ENCODE results near the gene P3R3URF. TPM values are rescaled to one million over a fixed set of nuclear protein-coding genes. Genes with fewer than 3 reads are reported as not detected.

P3R3URF gene
- polyA plus RNA-seq, 3 donors, result not detected

DNA sequence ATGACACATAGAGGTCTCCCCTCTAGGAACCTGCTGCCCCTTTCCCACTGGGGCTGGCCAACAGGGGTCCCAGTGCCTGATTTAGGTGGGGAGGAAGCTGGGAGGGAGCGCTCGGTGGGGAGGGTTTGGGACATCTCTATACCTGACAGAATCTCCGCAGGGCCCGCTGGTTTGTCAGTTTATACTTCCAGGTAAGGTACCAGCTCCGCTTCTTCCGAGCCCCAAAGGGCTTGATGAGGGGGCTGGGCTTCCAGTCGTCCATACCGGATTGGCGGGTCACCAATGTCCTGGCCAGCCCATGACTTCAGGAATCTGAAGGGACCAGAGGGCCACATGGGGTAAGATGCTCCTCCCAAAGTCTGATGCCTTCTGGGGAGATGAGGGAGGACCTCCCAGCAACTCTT lies 21.3 kb upstream of the P3R3URF start:
- TF ChIP-seq, protein P1, sequence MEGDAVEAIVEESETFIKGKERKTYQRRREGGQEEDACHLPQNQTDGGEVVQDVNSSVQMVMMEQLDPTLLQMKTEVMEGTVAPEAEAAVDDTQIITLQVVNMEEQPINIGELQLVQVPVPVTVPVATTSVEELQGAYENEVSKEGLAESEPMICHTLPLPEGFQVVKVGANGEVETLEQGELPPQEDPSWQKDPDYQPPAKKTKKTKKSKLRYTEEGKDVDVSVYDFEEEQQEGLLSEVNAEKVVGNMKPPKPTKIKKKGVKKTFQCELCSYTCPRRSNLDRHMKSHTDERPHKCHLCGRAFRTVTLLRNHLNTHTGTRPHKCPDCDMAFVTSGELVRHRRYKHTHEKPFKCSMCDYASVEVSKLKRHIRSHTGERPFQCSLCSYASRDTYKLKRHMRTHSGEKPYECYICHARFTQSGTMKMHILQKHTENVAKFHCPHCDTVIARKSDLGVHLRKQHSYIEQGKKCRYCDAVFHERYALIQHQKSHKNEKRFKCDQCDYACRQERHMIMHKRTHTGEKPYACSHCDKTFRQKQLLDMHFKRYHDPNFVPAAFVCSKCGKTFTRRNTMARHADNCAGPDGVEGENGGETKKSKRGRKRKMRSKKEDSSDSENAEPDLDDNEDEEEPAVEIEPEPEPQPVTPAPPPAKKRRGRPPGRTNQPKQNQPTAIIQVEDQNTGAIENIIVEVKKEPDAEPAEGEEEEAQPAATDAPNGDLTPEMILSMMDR (IDR thresholded peaks at IDR 0.05), result no peak
- Mint-ChIP-seq H3K27me3 (ENCODE audit: low read depth in 3 of 3) (peaks cover under 1 to 5% (median 3%) of the 10 kb centered on the region in 3 donors), H3K27ac (peak overlapping the region in 6 of 7 donors; percentile 6 to 75 (median 50)), H3K9me3 (peaks cover 0 to 2% (median 0%) of the 10 kb centered on the region in 7 donors), H3K36me3 (peaks cover 12 to 24% of the 10 kb centered on the region in 2 donors), H3K4me3 (peak overlapping the region; percentile 81 to 87), H3K4me1 (peaks cover 38% of the 10 kb centered on the region)
- H3K36me3 ChIP-seq (replicated peaks in 1 of 2; ENCODE audit: control insufficient read depth in 1 of 2, insufficient read depth in 2 of 2, low read length in 2 of 2), result peaks cover 10 to 17% of the 10 kb centered on the region in 2 donors
- H3K79me2 ChIP-seq (ENCODE audit: insufficient read depth, low read length), result no peaks in the 10 kb centered on the region
- no peaks in the 10 kb centered on the region for H3K27me3 ChIP-seq (ENCODE audit: control insufficient read depth in 2 of 2, insufficient read depth in 2 of 2, low read length in 2 of 2)
- H3K4me3 ChIP-seq (replicated peaks in 1 of 3; ENCODE audit: low read depth in 2 of 3, low read length in 3 of 3), result peak overlapping the region; percentile 64 to 88 (median 66)
- intact Hi-C loops (cut with micrococcal nuclease), result no loop called here
- H2AFZ ChIP-seq (ENCODE audit: insufficient read depth, low read depth, low read length, poor library complexity, severe bottlenecking), result peak overlapping the region; percentile 100
- WGBS (ENCODE audit: insufficient coverage), result 97% methylated on average over 7 of the region's 9 CpGs
- H3K9me3 ChIP-seq (replicated peaks in 1 of 2; ENCODE audit: control insufficient read depth in 1 of 2, insufficient read depth in 1 of 2, low read length in 2 of 2), result no peaks in the 10 kb centered on the region
- H3K27ac ChIP-seq (ENCODE audit: low read depth in 1 of 2, low read length in 2 of 2), result peak overlapping the region in 1 of 2 donors; percentile 50
- H4K20me1 ChIP-seq (ENCODE audit: insufficient read depth, low read length), result no peaks in the 10 kb centered on the region
- H3K4me1 ChIP-seq (ENCODE audit: control insufficient read depth in 1 of 2, insufficient read depth in 2 of 2, low read length in 2 of 2), result peaks cover 25 to 33% of the 10 kb centered on the region in 2 donors
- H3K4me2 ChIP-seq (replicated peaks; ENCODE audit: extremely low read depth, low read length, poor library complexity, severe bottlenecking), result peak overlapping the region; percentile 87
- no peak for DNase-seq
- H3K9ac ChIP-seq (ENCODE audit: insufficient read depth, low read length, poor library complexity, severe bottlenecking), result peak overlapping the region; percentile 69

DNA sequence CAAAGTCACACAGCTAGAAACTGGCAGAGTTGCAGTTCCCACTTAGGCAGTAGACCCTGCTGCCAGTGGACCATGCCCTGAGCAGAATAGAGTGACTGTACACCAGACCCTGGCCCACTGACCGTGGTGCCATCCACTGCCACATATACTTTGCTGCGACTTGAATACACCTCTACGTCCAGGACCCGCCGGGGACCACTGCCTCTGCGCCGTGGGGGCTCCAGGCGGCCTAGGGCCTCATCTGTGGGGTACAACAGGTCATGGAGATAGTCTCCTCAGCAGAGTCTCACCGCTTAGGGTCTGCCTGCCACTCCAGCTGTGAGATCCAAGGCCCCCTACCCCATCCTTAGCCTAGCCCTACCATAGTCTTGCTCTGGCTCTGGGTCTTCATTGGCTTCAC lies 20.3 kb upstream of the P3R3URF start:
- intact Hi-C loops (cut with micrococcal nuclease), result no loop called here
- no peaks in the 10 kb centered on the region for H4K20me1 ChIP-seq (ENCODE audit: insufficient read depth, low read length)
- H3K4me3 ChIP-seq (replicated peaks in 1 of 3; ENCODE audit: low read depth in 2 of 3, low read length in 3 of 3), result no peak overlapping the region
- no peaks in the 10 kb centered on the region for H3K79me2 ChIP-seq (ENCODE audit: insufficient read depth, low read length)
- H3K9ac ChIP-seq (ENCODE audit: insufficient read depth, low read length, poor library complexity, severe bottlenecking), result no peak overlapping the region
- no peaks in the 10 kb centered on the region for H3K9me3 ChIP-seq (replicated peaks in 1 of 2; ENCODE audit: control insufficient read depth in 1 of 2, insufficient read depth in 1 of 2, low read length in 2 of 2)
- TF ChIP-seq, protein P1 (IDR thresholded peaks at IDR 0.05), result no peak
- peaks cover 16 to 26% of the 10 kb centered on the region in 2 donors for H3K36me3 ChIP-seq (replicated peaks in 1 of 2; ENCODE audit: control insufficient read depth in 1 of 2, insufficient read depth in 2 of 2, low read length in 2 of 2)
- peaks cover 0 to 3% (median 3%) of the 10 kb centered on the region in 3 donors for H3K27me3 Mint-ChIP-seq (ENCODE audit: low read depth in 3 of 3)
- H2AFZ ChIP-seq (ENCODE audit: insufficient read depth, low read depth, low read length, poor library complexity, severe bottlenecking), result no peak overlapping the region
- H3K9me3 Mint-ChIP-seq, result peaks cover 0 to 2% (median 0%) of the 10 kb centered on the region in 7 donors
- no peak overlapping the region for H3K27ac ChIP-seq (ENCODE audit: low read depth in 1 of 2, low read length in 2 of 2)
- no peaks in the 10 kb centered on the region for H3K27me3 ChIP-seq (ENCODE audit: control insufficient read depth in 2 of 2, insufficient read depth in 2 of 2, low read length in 2 of 2)
- no peak for DNase-seq
- no peak overlapping the region for H3K27ac Mint-ChIP-seq
- peaks cover 20 to 30% of the 10 kb centered on the region in 2 donors for H3K36me3 Mint-ChIP-seq
- no peak overlapping the region for H3K4me2 ChIP-seq (replicated peaks; ENCODE audit: extremely low read depth, low read length, poor library complexity, severe bottlenecking)
- no peak overlapping the region for H3K4me3 Mint-ChIP-seq
- peaks cover 25 to 33% of the 10 kb centered on the region in 2 donors for H3K4me1 ChIP-seq (ENCODE audit: control insufficient read depth in 1 of 2, insufficient read depth in 2 of 2, low read length in 2 of 2)
- 100% methylated on average over 9 of the region's 9 CpGs for WGBS (ENCODE audit: insufficient coverage)
- peaks cover 37% of the 10 kb centered on the region for H3K4me1 Mint-ChIP-seq
